ENCODE results near the gene KCNN3. TPM values are rescaled to one million over a fixed set of nuclear protein-coding genes. Genes with fewer than 3 reads are reported as not detected.

KCNN3 gene
- total RNA-seq, 2 experiments from 2014 or later: 0.25 to 0.26 TPM

GRCh38 chr1:154856544-154856943, 13.5 kb downstream of the KCNN3 start:
- Mint-ChIP-seq H3K36me3 (ENCODE audit: low read depth) (no peaks in the 10 kb centered on the region), H3K4me1 (ENCODE audit: low read depth) (peaks cover 11% of the 10 kb centered on the region), H3K27me3 (ENCODE audit: low read depth) (peaks cover 1% of the 10 kb centered on the region), H3K9me3 (no peaks in the 10 kb centered on the region), H3K4me3 (no peak overlapping the region), H3K27ac (no peak overlapping the region)
- intact Hi-C loops (cut with micrococcal nuclease): no loop called here
- CTCF ChIA-PET: interaction anchor here (1.5 kb wide), 1 partner anchor 96 kb away, joined by 4 read pairs; no protein-coding TSS in a partner anchor
- no peak for DNase-seq

- Mint-ChIP-seq H3K36me3 (ENCODE audit: low read depth) (no peaks in the 10 kb centered on the region), H3K27me3 (ENCODE audit: low read depth) (no peaks in the 10 kb centered on the region), H3K27ac (no peak overlapping the region), H3K9me3 (no peaks in the 10 kb centered on the region), H3K4me3 (no peak overlapping the region), H3K4me1 (ENCODE audit: low read depth) (peaks cover 11% of the 10 kb centered on the region)
- intact Hi-C loops (cut with micrococcal nuclease): no loop called here
- DNase-seq: no peak
- CTCF ChIA-PET: interaction anchor here (0.6 to 1.5 kb wide), 3 partner anchors 23 to 211 kb away, joined by 3 to 4 read pairs (median 3); no protein-coding TSS in a partner anchor
These were observed 14.0 kb downstream of the KCNN3 start for GRCh38 chr1:154856049-154856448.

DNA sequence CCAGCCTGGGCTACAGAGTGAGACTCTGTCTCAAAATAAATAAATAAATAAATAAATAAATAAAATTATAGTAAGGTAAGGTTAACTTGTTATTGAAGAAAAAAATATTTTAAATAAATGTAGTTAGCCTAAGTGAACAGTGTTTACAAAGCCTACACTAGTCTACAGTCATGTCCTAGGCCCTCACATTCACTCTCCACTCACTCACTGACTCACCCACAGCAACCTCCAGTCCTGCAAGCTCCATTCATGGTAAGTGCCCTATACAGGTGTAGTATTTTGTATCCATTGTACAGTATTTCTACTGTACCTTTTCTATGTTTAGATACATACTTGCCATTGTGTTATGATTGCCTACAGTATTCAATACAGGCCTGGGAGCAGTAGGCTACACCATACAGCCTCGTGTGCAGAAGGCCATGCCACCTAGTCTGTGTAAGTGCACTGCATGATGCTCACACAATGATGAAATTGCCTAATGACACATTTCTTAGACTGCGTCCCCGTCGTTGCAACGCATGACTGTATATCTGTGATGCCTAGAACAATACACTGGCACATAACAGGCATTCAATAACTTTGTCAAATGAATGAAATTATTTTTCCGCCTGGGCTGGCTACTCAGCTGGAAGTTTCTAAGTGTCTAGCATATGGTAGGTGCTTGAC, 14.8 kb downstream of the KCNN3 start:
- Mint-ChIP-seq H3K4me3 (no peak overlapping the region), H3K9me3 (no peaks in the 10 kb centered on the region), H3K36me3 (ENCODE audit: low read depth) (no peaks in the 10 kb centered on the region), H3K27me3 (ENCODE audit: low read depth) (no peaks in the 10 kb centered on the region), H3K4me1 (ENCODE audit: low read depth) (peaks cover 13% of the 10 kb centered on the region), H3K27ac (no peak overlapping the region)
- CTCF ChIA-PET: interaction anchor here (1.0 kb wide), 1 partner anchor 24 kb away, joined by 3 read pairs; no protein-coding TSS in a partner anchor
- DNase-seq: no peak
- intact Hi-C loops (cut with micrococcal nuclease): no loop called here

GRCh38 chr1:154852845-154853244, 17.2 kb downstream of the KCNN3 start:
- Mint-ChIP-seq H3K36me3 (ENCODE audit: low read depth) (no peaks in the 10 kb centered on the region), H3K27me3 (ENCODE audit: low read depth) (peaks cover 5% of the 10 kb centered on the region), H3K4me1 (ENCODE audit: low read depth) (peaks cover 22% of the 10 kb centered on the region), H3K9me3 (no peaks in the 10 kb centered on the region), H3K4me3 (no peak overlapping the region), H3K27ac (no peak overlapping the region)
- CTCF ChIA-PET: interaction anchor here (1.0 to 1.1 kb wide), 2 partner anchors 29 to 104 kb away, joined by 3 to 4 read pairs; no protein-coding TSS in a partner anchor
- DNase-seq: no peak
- intact Hi-C loops (cut with micrococcal nuclease): no loop called here

DNA sequence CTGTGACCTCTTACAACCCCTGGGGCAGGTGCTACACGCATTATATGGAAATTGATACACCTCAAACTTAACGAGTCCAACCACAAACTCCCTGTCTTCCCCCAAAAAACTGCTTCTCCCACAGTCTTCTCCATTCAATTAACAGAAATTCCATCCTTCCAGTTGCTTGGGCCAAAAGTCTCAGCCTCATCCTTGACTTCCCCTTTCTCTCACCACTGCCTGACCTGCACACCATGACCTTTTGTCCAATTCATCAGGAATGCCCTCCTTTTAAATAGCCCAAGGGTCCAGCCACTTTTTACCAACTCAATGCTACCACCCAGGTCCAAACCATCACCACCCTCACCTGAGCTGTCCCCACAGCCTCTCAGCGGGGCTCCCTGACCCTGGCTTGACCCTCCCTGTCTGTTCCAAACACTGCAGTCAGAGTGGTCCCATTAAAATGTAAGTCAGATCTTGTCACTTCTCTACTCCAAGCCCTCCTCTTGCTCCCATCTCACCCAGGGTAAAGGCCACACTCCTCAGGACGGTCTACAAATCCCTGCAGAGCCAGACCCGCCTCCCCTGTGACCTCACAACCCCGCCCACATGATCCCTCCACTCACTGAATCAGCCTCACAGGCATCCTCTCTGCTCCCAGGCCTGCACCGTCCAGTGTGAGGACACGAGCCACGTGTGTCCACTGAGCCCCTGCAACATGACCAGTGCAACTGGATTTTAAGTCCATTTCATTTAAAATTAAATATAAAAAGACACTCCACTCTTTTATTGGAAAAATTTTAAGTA, 18.5 kb downstream of the KCNN3 start:
- Mint-ChIP-seq H3K36me3 (ENCODE audit: low read depth) (no peaks in the 10 kb centered on the region), H3K27me3 (ENCODE audit: low read depth) (peaks cover 5% of the 10 kb centered on the region), H3K27ac (no peak overlapping the region), H3K4me3 (no peak overlapping the region), H3K4me1 (ENCODE audit: low read depth) (peaks cover 21% of the 10 kb centered on the region), H3K9me3 (no peaks in the 10 kb centered on the region)
- CTCF ChIA-PET: interaction anchor here (0.6 to 1.0 kb wide), 2 partner anchors 30 to 34 kb away, joined by 3 read pairs; no protein-coding TSS in a partner anchor
- intact Hi-C loops (cut with micrococcal nuclease): no loop called here
- DNase-seq: no peak

- Mint-ChIP-seq H3K36me3 (ENCODE audit: low read depth) (no peaks in the 10 kb centered on the region), H3K27ac (peak overlapping the region; percentile 66), H3K4me1 (ENCODE audit: low read depth) (peaks cover 17% of the 10 kb centered on the region), H3K9me3 (no peaks in the 10 kb centered on the region), H3K4me3 (no peak overlapping the region), H3K27me3 (ENCODE audit: low read depth) (peaks cover 5% of the 10 kb centered on the region)
- peak; percentile 83 for DNase-seq
- intact Hi-C loops (cut with micrococcal nuclease): loop anchor here (1.0 kb wide), 4 partner anchors 10 to 291 kb away; partner anchors contain the start of gene UBE2Q1
- CTCF ChIA-PET: interaction anchor here (1.3 to 2.2 kb wide), 4 partner anchors 22 to 183 kb away, joined by 4 to 6 read pairs (median 4); no protein-coding TSS in a partner anchor
These were observed 20.4 kb downstream of the KCNN3 start for GRCh38 chr1:154849645-154850131.

- H3K27ac Mint-ChIP-seq: no peak overlapping the region
- H3K4me1 Mint-ChIP-seq (ENCODE audit: low read depth): peaks cover 17% of the 10 kb centered on the region
- no peaks in the 10 kb centered on the region for H3K9me3 Mint-ChIP-seq
- CTCF ChIA-PET: interaction anchor here (0.7 to 2.2 kb wide), 5 partner anchors 9 to 368 kb away, joined by 3 to 6 read pairs (median 4); no protein-coding TSS in a partner anchor
- DNase-seq: no peak
- intact Hi-C loops (cut with micrococcal nuclease): loop anchor here (1.0 kb wide), 4 partner anchors 10 to 291 kb away; partner anchors contain the start of gene UBE2Q1
- no peak overlapping the region for H3K4me3 Mint-ChIP-seq
- H3K36me3 Mint-ChIP-seq (ENCODE audit: low read depth): no peaks in the 10 kb centered on the region
- H3K27me3 Mint-ChIP-seq (ENCODE audit: low read depth): peaks cover 5% of the 10 kb centered on the region
These were observed 21.1 kb downstream of the KCNN3 start for GRCh38 chr1:154848983-154849382.

DNA sequence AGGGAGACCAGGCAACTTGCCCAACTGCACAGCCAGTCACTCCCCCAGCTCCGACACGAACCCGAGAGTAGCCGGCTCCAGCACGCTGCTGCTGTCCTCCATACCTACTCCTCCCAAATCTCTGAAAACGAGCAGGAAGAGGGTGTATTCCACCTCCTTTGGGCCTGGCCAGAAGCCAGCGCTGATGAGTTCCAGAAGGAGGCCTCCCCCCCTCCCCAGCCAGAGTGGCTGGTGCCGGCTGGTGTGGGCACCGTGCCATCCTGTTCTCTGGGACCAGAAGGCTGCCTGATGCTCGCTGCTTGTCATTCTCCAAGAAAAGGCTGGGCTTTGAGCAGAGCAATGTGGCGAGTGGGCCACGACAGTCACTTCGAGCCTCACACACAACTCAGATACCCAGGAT, 22.2 kb downstream of the KCNN3 start:
- no peak overlapping the region for H3K4me3 Mint-ChIP-seq
- intact Hi-C loops (cut with micrococcal nuclease): no loop called here
- H3K9me3 Mint-ChIP-seq: no peaks in the 10 kb centered on the region
- CTCF ChIA-PET: interaction anchor here (0.7 to 2.2 kb wide), 3 partner anchors 17 to 224 kb away, joined by 3 to 6 read pairs (median 3); no protein-coding TSS in a partner anchor
- H3K4me1 Mint-ChIP-seq (ENCODE audit: low read depth): peaks cover 17% of the 10 kb centered on the region
- no peak for DNase-seq
- peaks cover 5% of the 10 kb centered on the region for H3K27me3 Mint-ChIP-seq (ENCODE audit: low read depth)
- no peak overlapping the region for H3K27ac Mint-ChIP-seq
- H3K36me3 Mint-ChIP-seq (ENCODE audit: low read depth): no peaks in the 10 kb centered on the region

DNA sequence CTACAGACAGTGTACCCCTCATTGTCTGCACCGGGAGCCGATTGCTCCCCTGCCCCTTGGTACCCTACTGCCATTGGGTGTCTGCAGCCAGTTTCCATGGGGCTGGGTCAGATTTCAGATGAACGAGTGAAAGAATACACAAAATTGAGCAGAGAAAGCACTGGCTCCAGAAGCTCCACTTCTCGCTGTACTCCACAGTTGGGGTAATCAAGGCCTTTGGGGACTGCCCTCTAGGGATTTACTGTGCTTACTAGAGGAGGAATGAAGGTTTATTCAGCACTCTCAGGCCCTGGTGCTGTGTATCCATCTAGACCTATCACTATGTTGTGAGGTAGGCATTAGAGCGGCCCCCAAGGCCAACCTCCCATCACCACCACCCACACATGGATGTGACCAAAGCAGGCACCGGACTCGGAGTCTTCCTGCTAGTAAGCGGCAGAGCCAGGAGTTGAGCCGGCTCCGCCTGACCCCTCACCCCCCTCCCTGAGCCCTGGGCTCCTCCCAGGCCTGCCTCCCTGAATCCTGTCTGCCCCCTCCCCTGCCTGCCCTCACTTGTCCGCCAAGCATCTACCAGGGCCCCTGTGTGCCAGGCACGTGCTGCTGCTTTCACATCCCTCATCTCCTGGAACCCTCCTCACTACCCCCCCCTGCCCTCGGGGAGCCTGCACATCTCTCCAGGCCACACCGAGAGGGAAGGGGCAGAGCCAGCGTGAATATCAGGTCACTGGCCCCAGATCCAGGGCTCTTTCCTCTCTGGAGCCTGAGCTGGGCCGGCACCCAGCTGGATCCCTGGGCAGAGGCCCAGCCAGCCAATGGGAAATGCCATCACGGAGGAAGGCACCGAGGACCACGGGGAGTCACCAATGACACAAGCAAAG, 23.3 kb downstream of the KCNN3 start:
- Mint-ChIP-seq H3K4me3 (no peak overlapping the region), H3K9me3 (no peaks in the 10 kb centered on the region), H3K27me3 (ENCODE audit: low read depth) (peaks cover 5% of the 10 kb centered on the region), H3K27ac (no peak overlapping the region), H3K36me3 (ENCODE audit: low read depth) (no peaks in the 10 kb centered on the region), H3K4me1 (ENCODE audit: low read depth) (peaks cover 17% of the 10 kb centered on the region)
- CTCF ChIA-PET: no interaction called here
- no peak for DNase-seq
- intact Hi-C loops (cut with micrococcal nuclease): no loop called here

- Mint-ChIP-seq H3K4me3 (no peak overlapping the region), H3K27ac (no peak overlapping the region), H3K9me3 (no peaks in the 10 kb centered on the region), H3K27me3 (ENCODE audit: low read depth) (peaks cover 5% of the 10 kb centered on the region), H3K36me3 (ENCODE audit: low read depth) (no peaks in the 10 kb centered on the region), H3K4me1 (ENCODE audit: low read depth) (peaks cover 17% of the 10 kb centered on the region)
- intact Hi-C loops (cut with micrococcal nuclease): no loop called here
- CTCF ChIA-PET: no interaction called here
- DNase-seq: no peak
These were observed 24.2 kb downstream of the KCNN3 start for GRCh38 chr1:154845879-154846278.

DNA sequence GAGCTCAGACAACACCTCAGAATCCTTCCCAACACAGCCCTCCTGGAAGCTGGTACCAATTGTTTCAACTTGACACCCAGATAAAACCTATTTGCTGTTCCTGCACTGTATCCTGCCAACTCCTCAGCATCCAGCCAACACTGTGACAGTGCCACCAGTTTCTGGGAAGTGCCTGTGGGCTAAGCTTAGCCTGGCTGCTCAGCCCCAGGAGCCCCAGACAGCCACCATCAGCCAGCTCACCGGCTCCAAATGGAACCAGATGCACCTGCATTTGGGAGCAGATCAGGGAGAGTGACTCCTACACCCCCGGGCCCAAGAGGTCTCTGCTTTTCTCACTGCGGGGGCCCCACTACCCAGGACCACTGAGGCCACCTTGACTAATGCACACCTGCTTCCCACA, 24.9 kb downstream of the KCNN3 start:
- DNase-seq: no peak
- H3K36me3 Mint-ChIP-seq (ENCODE audit: low read depth): no peaks in the 10 kb centered on the region
- H3K27me3 Mint-ChIP-seq (ENCODE audit: low read depth): peaks cover 5% of the 10 kb centered on the region
- H3K4me1 Mint-ChIP-seq (ENCODE audit: low read depth): peaks cover 16% of the 10 kb centered on the region
- intact Hi-C loops (cut with micrococcal nuclease): no loop called here
- CTCF ChIA-PET: no interaction called here
- H3K9me3 Mint-ChIP-seq: no peaks in the 10 kb centered on the region
- no peak overlapping the region for H3K27ac Mint-ChIP-seq
- no peak overlapping the region for H3K4me3 Mint-ChIP-seq

GRCh38 chr1:154844297-154844681, 25.8 kb downstream of the KCNN3 start:
- no peak for DNase-seq
- Mint-ChIP-seq H3K9me3 (no peaks in the 10 kb centered on the region), H3K4me3 (no peak overlapping the region), H3K4me1 (ENCODE audit: low read depth) (peaks cover 8% of the 10 kb centered on the region), H3K36me3 (ENCODE audit: low read depth) (no peaks in the 10 kb centered on the region), H3K27me3 (ENCODE audit: low read depth) (peaks cover 5% of the 10 kb centered on the region), H3K27ac (no peak overlapping the region)
- CTCF ChIA-PET: no interaction called here
- intact Hi-C loops (cut with micrococcal nuclease): no loop called here

Measured in activated naive CD4-positive, alpha-beta T cell treated with anti-CD3 and anti-CD28 coated beads for 36 hours (primary cell).